Left ventricle myocardium superior (tissue), 1 donor: ENCODE results near the gene CFAP20DC. TPM values are rescaled to one million over a fixed set of nuclear protein-coding genes. Genes with fewer than 3 reads are reported as not detected.
"Not testable (repeated sequence)": the region's sequence is repeated elsewhere in the genome, so short reads cannot be mapped to it uniquely, and the experiment has no call there.

Experiments used
- ATAC-seq: fragments of 200-7000 bp; cut with Tn5 transposase; one replicate; pipeline ENCODE4 v1.9.1; 2020; ENCODE audit warnings: mild to moderate bottlenecking, moderate library complexity
- DNase-seq: peaks from one replicate; pipeline ENCODE4 v3.0.0-alpha.2; 2020
- intact Hi-C: fragments of 100-400 bp; cut with micrococcal nuclease; formaldehyde crosslinking; loops from one replicate; pipeline ENCODE4 v1.11.0; 2022
- total RNA-seq: library from RNA; stranded (reverse); fragmentation: NEBNext Ultra II Directional; extraction: Animal tissue kit (Norgen Biotek cat#: 25700); gene quantifications from one replicate; pipeline ENCODE4 v1.2.1, GENCODE V29; 2021
- donor health status: DM: no; HTN: yes; CAD: no; lungs with severe emphysema.

The CFAP20DC gene
- total RNA-seq, 1 donor from 2014 or later = 0.22 TPM

DNA sequence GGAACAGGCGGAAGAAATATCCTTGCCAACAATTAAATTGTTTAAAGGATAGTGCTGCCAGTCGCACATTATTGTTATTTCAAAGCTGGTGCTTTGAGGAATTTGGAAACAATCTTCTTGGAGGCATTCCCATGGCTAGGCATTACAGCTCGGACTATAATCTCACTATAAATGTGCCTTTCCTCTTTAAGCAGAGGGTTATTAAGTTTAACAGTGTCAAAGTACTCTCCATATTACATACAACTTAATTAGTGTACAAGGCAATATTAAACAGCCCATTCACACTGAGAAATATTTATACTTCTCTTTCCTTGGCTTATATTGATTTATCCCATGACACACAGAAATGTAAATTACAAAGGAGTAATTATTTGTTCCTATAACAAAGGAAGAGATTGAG lies 329.3 kb downstream of the CFAP20DC start:
- intact Hi-C loops = no loop called here
- ATAC-seq (no peak), DNase-seq (no peak)

- ATAC-seq (no peak), DNase-seq (no peak)
- intact Hi-C loops = no loop called here
Measured at GRCh38 chr3:58719684-58720083, 330.1 kb downstream of the CFAP20DC start.

- ATAC-seq = no peak
- intact Hi-C loops = no loop called here
- no peak for DNase-seq
Measured at GRCh38 chr3:58713715-58714401, 336.0 kb downstream of the CFAP20DC start.

DNA sequence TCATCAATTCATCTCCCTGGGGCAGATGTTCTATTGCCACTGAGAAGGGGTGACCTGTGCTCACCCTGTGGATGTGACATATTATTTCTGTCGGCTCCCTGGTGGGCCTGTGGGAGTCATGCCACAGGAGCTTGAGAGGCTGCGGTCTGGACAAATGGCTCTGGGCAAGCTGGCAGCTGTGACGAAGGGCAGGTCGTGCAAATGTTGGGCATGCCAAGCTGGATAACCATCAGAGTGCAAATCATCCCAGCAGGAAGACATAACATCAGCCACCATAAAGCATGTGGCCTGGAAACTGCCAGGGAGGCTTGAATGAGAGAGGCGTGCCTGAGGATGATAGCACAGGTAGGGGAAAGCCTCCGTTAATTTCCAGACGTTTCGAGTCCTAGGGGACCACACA lies 338.0 kb downstream of the CFAP20DC start:
- ATAC-seq (no peak), DNase-seq (no peak)
- intact Hi-C loops = no loop called here

GRCh38 chr3:58708983-58709382 lies 340.8 kb downstream of the CFAP20DC start:
- not testable (repeated sequence) for ATAC-seq, DNase-seq

DNA sequence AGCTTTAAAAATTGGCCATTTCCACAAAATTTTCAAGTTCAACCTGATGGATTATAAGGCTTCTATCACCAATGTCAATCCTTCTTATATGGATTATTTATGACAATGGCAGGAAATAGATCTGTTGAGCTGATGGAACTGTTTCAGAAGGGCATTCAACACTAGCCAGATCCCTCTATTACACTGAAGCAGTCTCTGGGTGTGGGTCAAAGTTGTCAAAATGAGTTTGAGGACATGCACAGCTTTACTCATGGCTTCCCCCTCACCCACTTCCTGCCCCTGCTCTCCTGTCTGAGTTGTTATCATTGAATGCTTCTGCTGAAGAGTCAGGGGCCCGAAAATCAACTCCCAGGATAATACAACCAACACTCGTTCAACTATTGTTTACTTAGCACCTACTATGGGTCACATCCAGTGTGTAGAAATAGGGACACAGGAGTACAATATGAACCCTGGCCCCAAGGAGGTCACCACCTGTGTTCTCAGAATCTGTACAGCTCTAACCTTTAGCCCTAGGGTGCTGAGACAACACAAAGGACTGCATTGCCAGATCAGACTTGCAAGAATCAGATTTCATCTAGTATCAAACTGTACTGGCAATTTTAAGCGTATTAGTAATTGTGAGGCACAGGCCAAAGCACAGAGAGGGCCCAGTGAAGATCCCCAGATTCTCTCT lies 341.6 kb downstream of the CFAP20DC start:
- intact Hi-C loops = no loop called here
- ATAC-seq (no peak), DNase-seq (no peak)

More at GRCh38 chr3:58708983-58709382, 340.8 kb downstream of the CFAP20DC start:
- intact Hi-C loops = not testable (repeated sequence)

GRCh38 chr3:58707390-58707930 lies 342.4 kb downstream of the CFAP20DC start:
- ATAC-seq = no peak

DNA sequence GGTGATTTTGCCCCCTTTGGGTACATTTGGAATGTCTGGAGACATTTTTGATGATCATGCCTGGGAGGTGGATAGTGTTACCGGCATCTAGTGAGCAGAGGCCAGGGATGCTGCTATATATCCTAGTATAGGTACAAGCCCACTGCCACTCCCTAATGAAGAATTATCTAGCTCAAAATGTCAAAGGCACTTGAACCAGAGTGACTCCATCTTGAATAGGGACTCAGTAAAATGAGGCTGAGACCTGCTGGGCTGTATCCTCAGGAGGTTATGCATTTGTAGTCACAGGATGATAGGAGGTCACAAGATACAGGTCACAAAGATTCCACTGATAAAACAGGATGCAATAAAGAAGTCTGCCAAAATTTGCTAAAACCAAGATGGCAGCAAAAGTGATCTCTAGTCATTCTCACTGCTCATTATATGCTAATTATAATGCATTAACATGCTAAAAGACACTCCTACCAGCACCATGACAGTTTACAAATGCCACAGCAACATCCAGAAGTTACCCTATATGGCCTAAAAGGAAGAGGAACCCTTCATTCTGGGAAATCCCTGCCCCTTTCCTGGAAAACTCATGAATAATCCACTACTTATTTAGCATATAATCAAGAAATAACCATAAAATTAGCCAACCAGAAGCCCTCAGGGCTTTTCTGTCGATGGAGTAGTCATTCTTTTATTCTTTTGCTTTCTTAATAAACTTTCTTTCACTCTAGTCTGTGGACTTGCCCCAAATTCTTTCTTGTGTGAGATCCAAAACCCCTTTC lies 343.2 kb downstream of the CFAP20DC start:
- intact Hi-C loops = no loop called here
- ATAC-seq (no peak), DNase-seq (no peak)

More at GRCh38 chr3:58707390-58707930, 342.4 kb downstream of the CFAP20DC start:
- no peak for DNase-seq
- intact Hi-C loops = no loop called here

DNA sequence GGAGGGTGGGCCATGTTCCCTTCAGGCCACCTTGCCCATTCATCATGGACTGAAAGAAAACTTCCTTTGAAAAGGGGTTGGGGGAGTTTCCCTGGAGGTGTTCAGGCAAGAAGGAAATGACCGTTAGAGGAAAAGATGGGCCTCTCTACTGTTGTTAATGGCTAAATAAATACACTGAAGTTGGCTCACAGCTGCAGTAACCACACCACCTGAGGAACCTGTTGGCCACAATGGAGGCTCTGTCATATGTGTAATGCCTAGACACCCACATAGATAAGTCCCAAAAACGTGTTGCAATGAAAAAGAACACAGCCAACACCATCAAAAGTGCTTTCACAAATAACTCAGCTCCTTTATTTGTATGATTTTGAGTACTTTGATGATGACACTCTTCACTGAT lies 345.1 kb downstream of the CFAP20DC start:
- intact Hi-C loops = no loop called here
- no peak for DNase-seq
- no peak for ATAC-seq

- intact Hi-C loops, DNase-seq, ATAC-seq: not testable (repeated sequence)
Measured at GRCh38 chr3:58704304-58704703, 345.5 kb downstream of the CFAP20DC start.

GRCh38 chr3:58698246-58698645 lies 351.6 kb downstream of the CFAP20DC start:
- intact Hi-C loops = no loop called here
- ATAC-seq = no peak
- no peak for DNase-seq

DNA sequence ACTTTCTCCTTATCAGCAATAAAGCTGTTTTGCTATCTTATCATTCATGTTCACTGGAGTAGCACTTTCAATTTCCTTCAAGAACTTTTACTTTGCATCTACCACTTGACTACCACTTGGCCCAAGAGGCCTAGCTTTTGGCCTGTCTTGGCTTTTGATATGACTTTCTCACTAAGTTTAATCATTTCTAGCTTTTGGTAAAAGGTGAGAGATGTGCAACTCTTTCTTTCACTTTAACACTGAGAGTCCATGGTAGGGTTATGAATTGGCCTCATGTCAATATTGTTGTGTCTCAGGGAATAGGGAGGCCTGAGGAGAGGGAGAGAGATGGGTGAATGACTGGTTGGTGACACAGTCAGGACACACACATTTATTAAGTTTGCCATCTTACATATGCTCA lies 352.3 kb downstream of the CFAP20DC start:
- intact Hi-C loops = no loop called here

GRCh38 chr3:58696813-58697212 lies 353.0 kb downstream of the CFAP20DC start:
- DNase-seq, ATAC-seq, intact Hi-C loops: not testable (repeated sequence)

More for the DNA sequence above, 352.3 kb downstream of the CFAP20DC start:
- DNase-seq (no peak), ATAC-seq (no peak)

GRCh38 chr3:58696093-58696492 lies 353.7 kb downstream of the CFAP20DC start:
- no peak for ATAC-seq
- intact Hi-C loops = no loop called here
- DNase-seq = no peak

- intact Hi-C loops, DNase-seq, ATAC-seq: not testable (repeated sequence)
Measured at GRCh38 chr3:58695284-58695683, 354.5 kb downstream of the CFAP20DC start.

DNA sequence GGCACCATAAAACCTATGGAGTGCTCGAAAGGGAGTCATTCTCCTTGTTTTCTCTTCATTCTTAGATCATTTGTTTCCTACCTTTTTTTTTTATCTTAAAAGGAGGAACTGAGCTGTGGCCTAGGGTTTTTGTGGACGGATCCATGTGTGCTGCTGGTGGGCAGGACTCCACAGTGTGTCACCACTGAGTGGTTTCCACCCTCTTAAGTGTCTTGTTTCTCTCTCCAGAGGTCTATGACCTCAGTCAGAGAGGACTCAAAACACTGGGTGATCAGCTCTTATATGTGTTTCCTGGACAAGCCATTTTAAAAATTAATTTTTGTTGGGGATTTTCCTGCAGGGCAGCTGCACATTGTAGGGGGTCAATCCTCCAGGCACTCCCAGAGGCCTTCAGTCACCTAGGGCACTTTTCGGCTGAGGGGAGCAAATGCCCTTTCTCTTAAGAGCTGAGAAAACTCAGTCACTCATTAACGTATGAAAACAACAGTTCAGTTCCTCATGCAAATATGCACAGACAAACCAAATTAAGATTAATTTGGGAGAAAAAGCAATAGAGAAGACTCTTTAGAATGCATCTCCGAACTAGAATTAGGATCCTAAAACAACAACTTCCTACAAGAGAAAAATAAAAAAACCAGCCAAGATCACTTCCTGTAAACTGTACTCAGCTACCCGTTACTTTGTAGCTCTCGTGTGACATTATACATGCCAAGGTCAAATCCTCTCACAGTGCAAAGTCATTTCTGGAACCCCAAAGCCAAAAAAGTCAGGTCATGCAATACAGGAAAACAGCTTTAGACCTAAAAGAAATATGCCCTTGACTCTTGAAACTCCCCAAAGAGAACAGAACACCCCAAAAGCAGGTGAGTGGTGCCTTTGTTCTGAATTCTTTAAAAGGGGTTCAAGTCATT lies 355.6 kb downstream of the CFAP20DC start:
- intact Hi-C loops = no loop called here
- DNase-seq (no peak), ATAC-seq (no peak)

- intact Hi-C loops = no loop called here
- DNase-seq = no peak
- no peak for ATAC-seq
Measured at GRCh38 chr3:58692484-58692883, 357.3 kb downstream of the CFAP20DC start.
